D721Med (cell line): ENCODE data around the gene PDCD2L.
"Not testable (repeated sequence)": the region's sequence is repeated elsewhere in the genome, so short reads cannot be mapped to it uniquely, and the experiment has no call there.

ENCODE experiments used
- DNase-seq: peaks from one replicate; pipeline ENCODE4 v3.0.0; 2011; ENCODE audit warnings: low spot score; ENCODE audit not compliant: insufficient read length
- FAIRE-seq: peaks from 2 replicates; lab custom pipeline; 2011; peaks lifted over from hg19 to GRCh38; lab: Jason Lieb, UNC
- TF ChIP-seq, protein P1 (sequence below): IDR thresholded peaks from 2 replicates; pipeline ENCODE4 v1.5.1; 2012; ENCODE audit warnings: mild to moderate bottlenecking, control low read depth; ENCODE audit not compliant: insufficient read depth; ENCODE audit errors: missing control alignments

Gene PDCD2L

DNA sequence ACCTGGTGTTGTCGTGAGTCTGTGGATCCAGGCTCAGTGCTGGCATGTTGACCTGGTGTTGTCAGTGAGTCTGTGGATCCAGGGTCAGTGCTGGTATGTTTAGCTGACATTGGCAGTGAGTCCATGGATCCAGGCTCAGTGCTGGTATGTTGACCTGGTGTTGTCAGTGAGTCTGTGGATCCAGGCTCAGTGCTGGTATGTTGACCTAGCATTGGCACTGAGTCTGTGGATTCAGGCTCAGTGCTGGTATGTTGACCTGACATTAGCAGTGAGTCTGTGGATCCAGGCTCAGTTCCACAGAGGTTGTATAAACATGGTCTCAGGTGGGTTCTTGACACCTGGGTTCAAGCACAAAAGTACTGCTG, 16.8 kb upstream of the PDCD2L start:
- no peak for DNase-seq
- TF ChIP-seq, protein P1, sequence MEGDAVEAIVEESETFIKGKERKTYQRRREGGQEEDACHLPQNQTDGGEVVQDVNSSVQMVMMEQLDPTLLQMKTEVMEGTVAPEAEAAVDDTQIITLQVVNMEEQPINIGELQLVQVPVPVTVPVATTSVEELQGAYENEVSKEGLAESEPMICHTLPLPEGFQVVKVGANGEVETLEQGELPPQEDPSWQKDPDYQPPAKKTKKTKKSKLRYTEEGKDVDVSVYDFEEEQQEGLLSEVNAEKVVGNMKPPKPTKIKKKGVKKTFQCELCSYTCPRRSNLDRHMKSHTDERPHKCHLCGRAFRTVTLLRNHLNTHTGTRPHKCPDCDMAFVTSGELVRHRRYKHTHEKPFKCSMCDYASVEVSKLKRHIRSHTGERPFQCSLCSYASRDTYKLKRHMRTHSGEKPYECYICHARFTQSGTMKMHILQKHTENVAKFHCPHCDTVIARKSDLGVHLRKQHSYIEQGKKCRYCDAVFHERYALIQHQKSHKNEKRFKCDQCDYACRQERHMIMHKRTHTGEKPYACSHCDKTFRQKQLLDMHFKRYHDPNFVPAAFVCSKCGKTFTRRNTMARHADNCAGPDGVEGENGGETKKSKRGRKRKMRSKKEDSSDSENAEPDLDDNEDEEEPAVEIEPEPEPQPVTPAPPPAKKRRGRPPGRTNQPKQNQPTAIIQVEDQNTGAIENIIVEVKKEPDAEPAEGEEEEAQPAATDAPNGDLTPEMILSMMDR, result no peak
- no peak for FAIRE-seq

DNA sequence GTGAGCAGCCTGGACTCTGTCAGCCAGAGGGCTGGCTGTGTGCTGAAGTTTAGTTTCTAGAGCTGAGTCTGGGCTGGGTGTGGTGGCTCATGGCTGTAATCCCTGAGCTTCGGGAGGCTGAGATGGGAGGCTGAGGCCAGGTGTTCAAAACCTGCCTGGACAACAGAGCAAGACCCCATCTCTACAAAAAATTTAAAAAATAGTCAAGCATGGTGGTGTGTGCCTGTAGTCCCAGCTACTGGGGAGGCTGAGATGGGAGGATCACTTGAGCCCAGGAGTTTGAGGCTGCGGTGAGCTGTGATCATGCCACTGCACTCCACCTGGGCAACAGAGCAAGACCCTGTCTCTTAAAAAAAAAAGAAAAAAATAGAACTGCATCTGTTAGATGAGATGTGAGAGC, 15.5 kb upstream of the PDCD2L start:
- not testable (repeated sequence) for FAIRE-seq, DNase-seq

GRCh38 chr19:34391813-34392212, 12.4 kb upstream of the PDCD2L start:
- FAIRE-seq (no peak), DNase-seq (no peak)
- TF ChIP-seq, protein P1, result no peak

DNA sequence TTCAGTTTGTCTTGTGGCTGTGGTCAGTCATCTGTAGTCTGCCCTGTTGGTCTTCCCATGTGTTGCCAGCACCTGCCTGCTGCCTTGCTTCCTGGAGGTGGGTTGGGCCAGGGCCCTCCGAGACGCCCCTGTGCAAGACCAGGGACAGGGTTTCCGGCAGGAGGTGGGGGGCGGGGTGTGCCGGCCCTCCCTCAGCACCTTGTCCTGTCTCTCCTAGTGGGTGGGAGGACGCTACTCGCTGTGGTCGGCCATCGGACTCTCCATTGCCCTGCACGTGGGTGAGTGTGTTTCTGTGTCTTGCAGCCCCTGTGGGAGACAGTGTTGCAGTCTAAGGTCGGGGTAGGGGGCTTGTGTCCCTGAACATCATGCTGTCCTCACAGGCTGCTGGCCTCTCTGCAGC, 11.2 kb upstream of the PDCD2L start:
- DNase-seq (no peak), FAIRE-seq (no peak)

GRCh38 chr19:34393629-34394028, 10.6 kb upstream of the PDCD2L start:
- no peak for FAIRE-seq
- DNase-seq, result no peak
- TF ChIP-seq, protein P1, result no peak

More for the DNA sequence above, 11.2 kb upstream of the PDCD2L start:
- TF ChIP-seq, protein P1, result no peak

DNA sequence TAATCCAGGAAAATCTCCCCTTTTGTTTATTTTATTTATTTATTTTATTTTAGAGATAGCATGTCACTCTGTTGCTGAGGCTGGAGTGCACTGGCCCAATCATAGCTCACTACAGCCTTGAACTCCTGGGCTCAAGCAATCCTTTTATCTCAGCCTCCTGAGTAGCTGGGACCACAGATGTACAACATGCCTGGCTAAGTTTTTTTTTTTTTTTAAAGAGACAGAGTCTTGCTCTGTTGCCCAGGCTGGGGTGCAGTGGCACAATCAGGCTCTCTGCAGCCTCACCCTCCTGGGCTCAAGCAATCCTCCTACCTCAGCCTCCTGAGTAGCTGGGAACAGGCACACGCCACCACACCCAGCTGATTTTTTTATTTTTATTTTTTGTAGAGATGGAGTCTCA, 6.3 kb upstream of the PDCD2L start:
- DNase-seq (no peak), FAIRE-seq (no peak)
- TF ChIP-seq, protein P1, result no peak

- TF ChIP-seq, protein P1, result no peak
- no peak for FAIRE-seq
- DNase-seq, result no peak
Measured at GRCh38 chr19:34399886-34400285, 4.3 kb upstream of the PDCD2L start.

DNA sequence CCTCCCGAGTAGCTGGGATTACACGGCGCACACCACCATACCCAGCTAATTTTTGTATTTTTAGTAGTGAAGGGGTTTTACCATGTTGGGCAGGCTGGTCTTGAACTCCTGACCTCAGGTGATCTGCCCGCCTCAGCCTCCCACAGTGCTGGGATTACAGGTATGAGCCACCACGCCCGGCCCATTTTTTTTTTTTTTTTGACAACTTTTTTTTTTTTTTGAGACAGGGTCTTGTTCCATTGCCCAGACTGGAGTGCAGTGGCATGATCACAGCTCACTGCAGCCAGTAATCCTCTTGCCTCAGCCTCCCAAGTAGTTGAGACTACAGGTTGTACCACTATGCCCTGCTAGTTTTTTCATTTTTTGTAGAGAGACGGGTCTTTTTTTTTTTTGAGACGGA, 3.4 kb upstream of the PDCD2L start:
- FAIRE-seq, DNase-seq: not testable (repeated sequence)
